HuH-7 (cell line): ENCODE results near the gene FOXE3.
"Not testable (repeated sequence)": the region's sequence is repeated elsewhere in the genome, so short reads cannot be mapped to it uniquely, and the experiment has no call there.

Experiments
- DNase-seq: peaks from one replicate; pipeline ENCODE4 v3.0.0; 2011; ENCODE audit warnings: low spot score

Gene FOXE3

DNA sequence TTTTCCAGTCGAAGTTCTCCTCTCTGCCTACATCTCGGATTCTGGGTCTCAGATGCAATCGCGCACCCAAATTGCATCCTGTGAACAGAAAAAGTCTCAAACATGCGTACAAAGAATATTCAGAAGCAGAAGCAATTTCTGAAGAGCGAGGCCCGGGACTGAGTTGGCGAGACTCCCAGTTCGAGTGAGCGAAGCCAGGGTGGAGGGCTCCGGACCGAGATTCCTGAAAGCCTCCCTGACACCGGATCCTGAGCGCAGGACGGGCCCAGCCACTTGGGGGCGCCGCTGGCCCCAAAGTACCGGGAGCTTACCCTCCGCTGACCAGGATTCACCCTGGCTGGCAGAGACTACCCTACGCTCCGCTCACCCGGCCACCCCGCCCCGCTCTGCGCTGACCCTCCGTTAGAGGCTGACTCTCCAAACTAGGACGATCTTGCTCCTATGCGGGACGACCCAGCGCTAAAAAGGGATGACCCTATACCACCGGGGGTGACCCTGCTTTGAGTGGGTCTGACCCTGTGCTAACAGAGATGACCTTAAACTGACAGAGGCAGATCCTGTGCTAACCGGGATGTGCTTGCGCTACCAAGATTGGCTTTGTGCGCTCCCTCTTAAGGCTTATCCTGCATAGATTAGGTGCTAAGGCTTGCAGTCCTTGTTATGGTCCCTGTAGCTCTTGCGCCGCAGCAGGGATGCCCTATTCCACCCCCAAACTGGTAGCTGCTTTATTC, 33.9 kb downstream of the FOXE3 start:
- peak; percentile 97 for DNase-seq

DNA sequence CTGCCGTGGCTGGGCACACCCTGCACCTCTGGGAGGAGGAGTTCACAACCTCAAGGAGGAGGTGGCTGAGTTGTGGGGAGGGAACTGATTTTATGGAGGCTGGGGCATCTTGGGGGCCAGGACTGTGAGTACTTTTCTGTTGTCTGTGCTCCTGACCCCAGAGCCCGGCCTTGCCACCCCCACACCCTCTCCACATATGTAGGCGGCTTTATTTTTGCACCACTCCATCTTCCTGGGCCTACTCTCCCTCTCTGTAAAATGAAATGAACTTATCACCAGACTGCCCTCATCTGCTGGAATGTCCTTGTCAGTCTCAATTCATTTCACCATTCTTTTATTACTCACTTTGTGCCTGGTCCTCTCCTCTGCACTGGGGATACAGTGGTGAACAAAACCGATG, 34.5 kb downstream of the FOXE3 start:
- DNase-seq = no peak

DNA sequence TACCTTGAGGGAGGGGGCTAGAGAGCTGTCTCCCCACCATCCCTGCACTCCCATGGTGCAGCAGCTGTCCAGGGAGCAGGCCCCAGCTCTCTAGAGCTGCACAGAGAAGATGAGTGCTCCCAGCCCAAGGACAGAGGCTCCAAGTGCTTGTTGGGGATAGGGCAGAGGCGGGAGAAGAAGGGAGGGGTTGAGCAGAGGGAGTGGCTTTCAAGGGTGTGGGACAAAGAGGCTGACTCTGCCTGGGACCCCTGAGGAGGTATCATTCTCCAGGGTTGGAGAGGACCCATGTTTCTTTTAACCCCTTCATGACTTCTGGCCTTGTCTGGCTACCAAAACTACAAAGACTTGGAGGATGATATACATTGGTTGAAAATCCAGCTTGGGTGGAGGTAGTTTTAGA, 36.3 kb downstream of the FOXE3 start:
- DNase-seq = no peak

DNA sequence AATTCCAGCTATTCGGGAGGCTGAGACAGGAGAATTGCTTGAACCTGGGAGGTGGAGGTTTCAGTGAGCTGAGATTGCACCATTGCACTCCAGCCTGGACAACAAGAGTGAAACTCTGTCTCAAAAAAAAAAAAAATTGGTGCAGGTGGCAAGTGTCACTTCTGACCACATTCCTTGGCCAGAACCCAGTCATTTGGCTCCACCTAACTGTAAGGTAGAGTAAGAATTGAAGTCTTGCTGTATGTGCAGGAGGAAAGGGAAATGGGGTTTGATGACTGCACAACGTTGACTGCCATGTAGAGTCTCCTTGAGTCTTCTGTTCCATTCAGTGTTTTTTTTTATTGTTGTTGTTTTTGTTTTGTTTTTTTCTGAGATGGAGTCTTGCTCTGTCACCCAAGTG, 37.8 kb downstream of the FOXE3 start:
- not testable (repeated sequence) for DNase-seq

DNA sequence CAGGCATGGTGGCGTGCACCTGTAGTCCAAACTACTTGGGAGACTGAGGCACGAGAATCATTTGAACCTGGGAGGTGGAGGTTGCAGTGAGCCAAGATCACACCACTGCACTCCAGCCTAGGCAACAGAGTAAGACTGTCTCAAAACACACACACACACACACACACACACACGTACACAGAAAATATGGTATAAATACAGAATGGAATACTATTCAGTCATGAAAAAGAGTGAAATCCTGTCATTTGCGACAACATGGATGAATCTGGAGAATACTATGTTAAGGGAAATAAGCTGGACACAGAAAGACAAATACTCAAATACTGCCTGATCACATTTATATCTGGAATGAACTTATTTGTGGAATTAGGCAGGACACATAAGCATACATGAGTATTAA, 40.2 kb downstream of the FOXE3 start:
- DNase-seq = no peak

DNA sequence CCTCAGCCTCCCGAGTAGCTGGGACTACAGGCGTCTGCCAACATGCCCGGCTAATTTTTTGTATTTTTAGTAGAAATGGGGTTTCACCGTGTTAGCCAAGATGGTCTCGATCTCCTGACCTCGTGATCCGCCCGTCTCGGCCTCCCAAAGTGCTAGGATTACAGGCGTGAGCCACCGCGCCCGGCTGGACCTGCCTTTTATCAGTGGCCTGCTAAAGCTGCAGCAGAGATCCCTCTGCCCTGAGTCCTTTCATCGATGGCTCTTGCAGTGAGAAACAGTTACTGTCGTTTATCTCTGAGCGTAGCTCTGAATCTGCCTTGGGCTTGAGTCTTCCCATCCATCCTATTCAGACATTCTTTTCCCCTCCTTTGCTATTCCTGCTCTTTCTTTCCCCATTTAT, 41.5 kb downstream of the FOXE3 start:
- not testable (repeated sequence) for DNase-seq

DNA sequence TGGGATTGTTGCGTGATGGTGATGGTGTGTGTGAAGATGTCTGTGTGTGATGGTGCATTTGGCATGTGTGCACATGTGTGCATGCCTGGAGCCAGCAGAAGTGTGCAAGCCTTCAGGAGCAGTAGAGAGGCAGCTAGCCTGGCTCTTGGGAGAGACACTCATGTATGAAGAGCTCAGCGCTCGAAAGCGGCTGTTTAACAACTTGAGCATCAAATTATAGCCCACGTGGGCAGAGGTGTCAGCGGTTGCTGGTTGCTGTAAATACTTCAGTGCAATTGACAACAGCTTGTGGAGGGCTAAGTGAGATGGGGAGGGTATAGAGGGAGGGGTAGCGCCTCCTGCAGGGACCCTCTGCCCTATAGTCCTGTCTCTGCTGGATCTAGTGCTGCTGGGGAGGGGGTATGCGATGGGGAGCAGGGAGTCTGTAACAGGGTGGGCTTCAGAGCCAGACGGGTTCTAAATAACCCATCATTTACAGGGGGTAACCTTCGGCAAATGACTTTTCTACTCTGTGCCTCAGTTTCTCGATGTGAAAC, 43.2 kb downstream of the FOXE3 start:
- no peak for DNase-seq

DNA sequence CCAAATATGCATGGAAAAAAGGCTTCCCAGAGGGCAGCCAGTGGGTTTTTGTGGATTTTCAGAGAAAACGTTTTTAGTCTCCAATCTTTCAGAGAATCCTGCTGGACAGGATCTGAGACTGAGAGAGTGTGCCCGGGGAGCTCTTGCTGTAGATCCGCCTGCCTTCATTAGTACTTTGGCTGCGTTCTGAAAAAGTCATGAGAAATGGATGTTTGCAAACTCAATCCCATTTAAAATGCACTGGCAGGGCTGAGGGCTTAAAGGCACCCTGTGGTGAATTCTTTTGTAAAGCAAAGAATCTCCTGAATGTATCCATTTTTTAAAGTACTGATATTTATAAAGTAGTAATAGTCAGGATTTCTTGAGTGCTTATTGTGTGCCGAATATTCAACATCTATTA, 44.0 kb downstream of the FOXE3 start:
- DNase-seq = no peak

DNA sequence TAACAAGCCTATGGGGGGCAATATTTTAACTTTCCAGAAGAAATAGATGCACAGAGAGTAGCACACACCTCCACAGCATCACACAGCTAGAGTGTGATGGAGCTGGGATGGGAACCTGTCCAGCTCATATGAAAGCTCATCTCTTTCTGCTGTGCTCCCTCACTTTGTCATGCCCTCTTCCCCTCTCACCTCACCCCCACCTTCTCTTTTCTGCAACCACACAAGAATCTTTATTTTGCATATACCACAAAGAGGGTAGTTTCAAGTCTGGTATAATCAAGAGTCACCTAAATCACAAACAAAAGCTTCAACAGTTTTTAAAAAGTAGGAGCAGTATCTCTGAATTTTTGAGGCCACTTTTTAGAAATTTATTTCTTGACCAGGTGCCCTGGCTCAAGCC, 44.4 kb downstream of the FOXE3 start:
- DNase-seq = no peak

DNA sequence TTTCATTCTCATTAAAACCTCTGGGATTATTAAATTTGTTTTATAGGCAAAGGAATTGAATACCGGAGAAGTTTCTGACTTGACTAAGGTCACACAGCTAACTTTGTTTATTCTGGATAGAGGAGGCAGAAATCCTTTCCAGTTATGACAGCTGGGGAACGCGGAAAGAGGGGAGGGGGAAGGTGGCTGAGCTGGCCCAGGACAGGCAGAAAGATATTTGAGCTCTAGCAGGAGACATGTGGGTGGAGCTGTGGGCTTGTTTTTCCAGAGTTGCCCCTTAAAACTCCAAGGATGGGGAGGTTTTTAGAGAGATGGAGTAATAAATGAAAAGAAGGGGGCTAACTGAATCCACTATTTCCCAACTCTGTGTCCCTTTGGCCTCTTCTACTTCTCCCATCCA, 49.5 kb downstream of the FOXE3 start:
- no peak for DNase-seq
